ENCODE measurements around the gene MMS19.

GRCh38 chr10:97525683-97526110 lies 27.5 kb upstream of the MMS19 start:
- TF ChIP-seq, protein P1, sequence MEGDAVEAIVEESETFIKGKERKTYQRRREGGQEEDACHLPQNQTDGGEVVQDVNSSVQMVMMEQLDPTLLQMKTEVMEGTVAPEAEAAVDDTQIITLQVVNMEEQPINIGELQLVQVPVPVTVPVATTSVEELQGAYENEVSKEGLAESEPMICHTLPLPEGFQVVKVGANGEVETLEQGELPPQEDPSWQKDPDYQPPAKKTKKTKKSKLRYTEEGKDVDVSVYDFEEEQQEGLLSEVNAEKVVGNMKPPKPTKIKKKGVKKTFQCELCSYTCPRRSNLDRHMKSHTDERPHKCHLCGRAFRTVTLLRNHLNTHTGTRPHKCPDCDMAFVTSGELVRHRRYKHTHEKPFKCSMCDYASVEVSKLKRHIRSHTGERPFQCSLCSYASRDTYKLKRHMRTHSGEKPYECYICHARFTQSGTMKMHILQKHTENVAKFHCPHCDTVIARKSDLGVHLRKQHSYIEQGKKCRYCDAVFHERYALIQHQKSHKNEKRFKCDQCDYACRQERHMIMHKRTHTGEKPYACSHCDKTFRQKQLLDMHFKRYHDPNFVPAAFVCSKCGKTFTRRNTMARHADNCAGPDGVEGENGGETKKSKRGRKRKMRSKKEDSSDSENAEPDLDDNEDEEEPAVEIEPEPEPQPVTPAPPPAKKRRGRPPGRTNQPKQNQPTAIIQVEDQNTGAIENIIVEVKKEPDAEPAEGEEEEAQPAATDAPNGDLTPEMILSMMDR (IDR thresholded peaks at IDR 0.05) = no peak
- no peak for TF ChIP-seq POLR2AphosphoS5 (IDR thresholded peaks at IDR 0.05; ENCODE audit: insufficient read depth in 1 of 2, low read depth in 1 of 2)

Data from vagina (tissue), 2 donors.